ENCODE results near the gene GCLC.

Gene GCLC

DNA sequence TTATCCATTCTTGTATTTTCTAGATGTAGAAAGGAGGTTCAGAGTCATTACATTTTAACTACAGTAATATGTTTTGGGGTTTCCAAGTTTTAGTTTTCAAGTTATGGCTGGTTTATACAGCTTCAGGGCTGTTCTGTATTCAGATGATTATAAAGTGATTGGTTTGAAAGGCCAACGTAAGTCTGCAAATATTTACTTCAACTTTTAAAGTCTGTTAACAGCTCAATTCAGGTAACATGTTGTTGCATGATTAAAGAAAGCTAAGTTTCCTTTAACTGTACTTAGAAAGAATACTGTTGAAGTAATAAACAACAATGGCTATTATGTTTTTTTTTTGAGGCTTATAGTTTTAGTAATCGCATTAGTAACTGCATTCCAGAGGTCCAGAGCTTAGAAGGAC, 22.8 kb upstream of the GCLC start:
- ChIA-PET POLR2A (no interaction called here), CTCF (interaction anchor here (0.6 to 0.8 kb wide), 3 partner anchors 23 to 160 kb away, joined by 3 to 5 read pairs (median 3); no protein-coding TSS in a partner anchor)
- Histone ChIP-seq H3K9me3 (ENCODE audit: control insufficient read depth, insufficient read depth, low read depth, low read length) (no peaks in the 10 kb centered on the region), H3K4me3 (ENCODE audit: low read depth, low read length) (no peak overlapping the region), H3K36me3 (ENCODE audit: control insufficient read depth in 2 of 2, insufficient read depth in 1 of 2, low read length in 2 of 2) (no peaks in the 10 kb centered on the region), H3K4me1 (ENCODE audit: control insufficient read depth, insufficient read depth, low read length) (no peaks in the 10 kb centered on the region), H3K27ac (ENCODE audit: extremely low read depth, low read depth, low read length) (no peak overlapping the region)
- TF ChIP-seq ZNF121 (tag by site-specific recombination; IDR thresholded peaks at IDR 0.05) (no peak), ZXDB (tag by site-specific recombination; IDR thresholded peaks at IDR 0.05) (no peak), ZNF792 (tag by site-specific recombination; IDR thresholded peaks at IDR 0.05) (no peak), GLIS1 (tag by site-specific recombination; IDR thresholded peaks at IDR 0.05) (no peak), ZSCAN23 (tag by site-specific recombination; IDR thresholded peaks at IDR 0.05) (no peak), GLIS2 (tag by site-specific recombination; IDR thresholded peaks at IDR 0.05) (no peak), ZNF521 (tag by site-specific recombination; IDR thresholded peaks at IDR 0.05) (no peak), ZNF274 (IDR thresholded peaks at IDR 0.05; ENCODE audit: low read length) (no peak), ZNF274 (tag by site-specific recombination; IDR thresholded peaks at IDR 0.05; ENCODE audit: borderline replicate concordance) (no peak), ZNF701 (tag by site-specific recombination; IDR thresholded peaks at IDR 0.05) (no peak)
- TF ChIP-seq, protein P1, sequence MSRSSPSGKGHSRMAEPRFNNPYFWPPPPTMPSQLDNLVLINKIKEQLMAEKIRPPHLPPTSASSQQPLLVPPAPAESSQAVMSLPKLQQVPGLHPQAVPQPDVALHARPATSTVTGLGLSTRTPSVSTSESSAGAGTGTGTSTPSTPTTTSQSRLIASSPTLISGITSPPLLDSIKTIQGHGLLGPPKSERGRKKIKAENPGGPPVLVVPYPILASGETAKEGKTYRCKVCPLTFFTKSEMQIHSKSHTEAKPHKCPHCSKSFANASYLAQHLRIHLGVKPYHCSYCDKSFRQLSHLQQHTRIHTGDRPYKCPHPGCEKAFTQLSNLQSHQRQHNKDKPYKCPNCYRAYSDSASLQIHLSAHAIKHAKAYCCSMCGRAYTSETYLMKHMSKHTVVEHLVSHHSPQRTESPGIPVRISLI (tag by site-specific recombination; IDR thresholded peaks at IDR 0.05): no peak
- TF ChIP-seq, protein P2, sequence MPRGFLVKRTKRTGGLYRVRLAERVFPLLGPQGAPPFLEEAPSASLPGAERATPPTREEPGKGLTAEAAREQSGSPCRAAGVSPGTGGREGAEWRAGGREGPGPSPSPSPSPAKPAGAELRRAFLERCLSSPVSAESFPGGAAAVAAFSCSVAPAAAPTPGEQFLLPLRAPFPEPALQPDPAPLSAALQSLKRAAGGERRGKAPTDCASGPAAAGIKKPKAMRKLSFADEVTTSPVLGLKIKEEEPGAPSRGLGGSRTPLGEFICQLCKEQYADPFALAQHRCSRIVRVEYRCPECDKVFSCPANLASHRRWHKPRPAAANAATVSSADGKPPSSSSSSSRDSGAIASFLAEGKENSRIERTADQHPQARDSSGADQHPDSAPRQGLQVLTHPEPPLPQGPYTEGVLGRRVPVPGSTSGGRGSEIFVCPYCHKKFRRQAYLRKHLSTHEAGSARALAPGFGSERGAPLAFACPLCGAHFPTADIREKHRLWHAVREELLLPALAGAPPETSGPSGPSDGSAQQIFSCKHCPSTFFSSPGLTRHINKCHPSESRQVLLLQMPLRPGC (tag by site-specific recombination; IDR thresholded peaks at IDR 0.05): no peak

DNA sequence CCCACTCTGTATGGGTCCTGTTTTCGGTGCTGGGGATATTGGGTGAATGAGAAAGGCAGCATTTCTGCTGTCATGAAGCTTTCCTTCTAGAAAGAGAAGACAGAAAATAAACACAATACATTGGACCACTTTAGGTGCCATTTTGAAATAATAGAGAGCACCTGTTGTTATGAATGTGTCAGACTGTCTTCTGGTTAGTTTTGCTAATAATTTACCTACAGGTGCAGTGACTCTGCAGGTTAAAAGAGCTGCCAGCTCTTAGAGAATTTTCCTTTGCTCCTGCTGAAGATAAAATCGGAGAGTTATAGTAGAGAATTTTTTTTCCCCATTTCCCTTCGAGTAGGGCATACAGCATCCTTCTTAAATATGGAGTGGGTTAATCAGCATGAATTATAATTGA, 21.9 kb upstream of the GCLC start:
- Histone ChIP-seq H3K27ac (ENCODE audit: extremely low read depth, low read depth, low read length) (no peak overlapping the region), H3K4me1 (ENCODE audit: control insufficient read depth, insufficient read depth, low read length) (no peaks in the 10 kb centered on the region), H3K36me3 (ENCODE audit: control insufficient read depth in 2 of 2, insufficient read depth in 1 of 2, low read length in 2 of 2) (no peaks in the 10 kb centered on the region), H3K9me3 (ENCODE audit: control insufficient read depth, insufficient read depth, low read depth, low read length) (no peaks in the 10 kb centered on the region), H3K4me3 (ENCODE audit: low read depth, low read length) (no peak overlapping the region)
- TF ChIP-seq ZNF394 (tag by site-specific recombination; IDR thresholded peaks at IDR 0.05; ENCODE audit: borderline replicate concordance) (no peak), ZNF404 (tag by site-specific recombination; IDR thresholded peaks at IDR 0.05) (no peak), OVOL3 (tag by site-specific recombination; IDR thresholded peaks at IDR 0.05) (no peak), SCRT2 (tag by site-specific recombination; IDR thresholded peaks at IDR 0.05) (peak; percentile 43; the same call in 1 of the 2 replicates)
- TF ChIP-seq, protein P3, sequence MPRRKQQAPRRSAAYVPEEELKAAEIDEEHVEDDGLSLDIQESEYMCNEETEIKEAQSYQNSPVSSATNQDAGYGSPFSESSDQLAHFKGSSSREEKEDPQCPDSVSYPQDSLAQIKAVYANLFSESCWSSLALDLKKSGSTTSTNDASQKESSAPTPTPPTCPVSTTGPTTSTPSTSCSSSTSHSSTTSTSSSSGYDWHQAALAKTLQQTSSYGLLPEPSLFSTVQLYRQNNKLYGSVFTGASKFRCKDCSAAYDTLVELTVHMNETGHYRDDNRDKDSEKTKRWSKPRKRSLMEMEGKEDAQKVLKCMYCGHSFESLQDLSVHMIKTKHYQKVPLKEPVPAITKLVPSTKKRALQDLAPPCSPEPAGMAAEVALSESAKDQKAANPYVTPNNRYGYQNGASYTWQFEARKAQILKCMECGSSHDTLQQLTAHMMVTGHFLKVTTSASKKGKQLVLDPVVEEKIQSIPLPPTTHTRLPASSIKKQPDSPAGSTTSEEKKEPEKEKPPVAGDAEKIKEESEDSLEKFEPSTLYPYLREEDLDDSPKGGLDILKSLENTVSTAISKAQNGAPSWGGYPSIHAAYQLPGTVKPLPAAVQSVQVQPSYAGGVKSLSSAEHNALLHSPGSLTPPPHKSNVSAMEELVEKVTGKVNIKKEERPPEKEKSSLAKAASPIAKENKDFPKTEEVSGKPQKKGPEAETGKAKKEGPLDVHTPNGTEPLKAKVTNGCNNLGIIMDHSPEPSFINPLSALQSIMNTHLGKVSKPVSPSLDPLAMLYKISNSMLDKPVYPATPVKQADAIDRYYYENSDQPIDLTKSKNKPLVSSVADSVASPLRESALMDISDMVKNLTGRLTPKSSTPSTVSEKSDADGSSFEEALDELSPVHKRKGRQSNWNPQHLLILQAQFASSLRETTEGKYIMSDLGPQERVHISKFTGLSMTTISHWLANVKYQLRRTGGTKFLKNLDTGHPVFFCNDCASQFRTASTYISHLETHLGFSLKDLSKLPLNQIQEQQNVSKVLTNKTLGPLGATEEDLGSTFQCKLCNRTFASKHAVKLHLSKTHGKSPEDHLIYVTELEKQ (tag by site-specific recombination; IDR thresholded peaks at IDR 0.05; ENCODE audit: borderline replicate concordance): no peak
- POLR2A ChIA-PET: no interaction called here
- CTCF ChIA-PET: interaction anchor here (0.7 kb wide), 1 partner anchor 43 kb away, joined by 3 read pairs; no protein-coding TSS in a partner anchor

DNA sequence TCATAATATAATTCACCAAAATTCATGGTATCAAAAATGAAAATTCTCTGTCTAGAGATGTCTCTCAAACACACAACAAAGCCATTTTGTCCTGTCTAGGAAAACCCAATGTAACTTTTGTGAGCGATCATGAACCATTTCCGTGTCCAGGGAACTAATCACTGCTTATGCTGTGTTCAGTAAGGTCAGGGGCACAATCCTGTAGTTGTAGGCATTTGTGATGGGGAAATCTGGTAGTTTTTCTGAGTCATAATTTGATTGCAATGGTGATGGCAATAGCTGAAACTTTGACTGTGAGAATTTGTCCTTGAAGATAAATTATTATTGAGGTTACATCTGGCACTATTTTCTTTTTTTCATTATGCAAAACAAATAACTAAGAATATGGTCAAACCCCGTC, 21.0 kb upstream of the GCLC start:
- ChIA-PET CTCF (interaction anchor here (1.0 kb wide), 1 partner anchor 162 kb away, joined by 4 read pairs; no protein-coding TSS in a partner anchor), POLR2A (no interaction called here)
- no peak overlapping the region for H3K27ac ChIP-seq (ENCODE audit: extremely low read depth, low read depth, low read length)
- H3K4me1 ChIP-seq (ENCODE audit: control insufficient read depth, insufficient read depth, low read length): no peaks in the 10 kb centered on the region
- H3K36me3 ChIP-seq (ENCODE audit: control insufficient read depth in 2 of 2, insufficient read depth in 1 of 2, low read length in 2 of 2): no peaks in the 10 kb centered on the region
- no peak overlapping the region for H3K4me3 ChIP-seq (ENCODE audit: low read depth, low read length)
- no peaks in the 10 kb centered on the region for H3K9me3 ChIP-seq (ENCODE audit: control insufficient read depth, insufficient read depth, low read depth, low read length)
- TF ChIP-seq ZNF157 (tag by site-specific recombination; IDR thresholded peaks at IDR 0.05): no peak
- no peak for TF ChIP-seq ZNF473 (tag by site-specific recombination; IDR thresholded peaks at IDR 0.05)
- TF ChIP-seq ZEB2 (tag by site-specific recombination; IDR thresholded peaks at IDR 0.05): no peak
- TF ChIP-seq ZNF114 (tag by site-specific recombination; IDR thresholded peaks at IDR 0.05): no peak
- no peak for TF ChIP-seq ZNF558 (tag by site-specific recombination; IDR thresholded peaks at IDR 0.05)
- no peak for TF ChIP-seq MZF1 (tag by site-specific recombination; IDR thresholded peaks at IDR 0.05; ENCODE audit: borderline replicate concordance)
- TF ChIP-seq, protein P4, sequence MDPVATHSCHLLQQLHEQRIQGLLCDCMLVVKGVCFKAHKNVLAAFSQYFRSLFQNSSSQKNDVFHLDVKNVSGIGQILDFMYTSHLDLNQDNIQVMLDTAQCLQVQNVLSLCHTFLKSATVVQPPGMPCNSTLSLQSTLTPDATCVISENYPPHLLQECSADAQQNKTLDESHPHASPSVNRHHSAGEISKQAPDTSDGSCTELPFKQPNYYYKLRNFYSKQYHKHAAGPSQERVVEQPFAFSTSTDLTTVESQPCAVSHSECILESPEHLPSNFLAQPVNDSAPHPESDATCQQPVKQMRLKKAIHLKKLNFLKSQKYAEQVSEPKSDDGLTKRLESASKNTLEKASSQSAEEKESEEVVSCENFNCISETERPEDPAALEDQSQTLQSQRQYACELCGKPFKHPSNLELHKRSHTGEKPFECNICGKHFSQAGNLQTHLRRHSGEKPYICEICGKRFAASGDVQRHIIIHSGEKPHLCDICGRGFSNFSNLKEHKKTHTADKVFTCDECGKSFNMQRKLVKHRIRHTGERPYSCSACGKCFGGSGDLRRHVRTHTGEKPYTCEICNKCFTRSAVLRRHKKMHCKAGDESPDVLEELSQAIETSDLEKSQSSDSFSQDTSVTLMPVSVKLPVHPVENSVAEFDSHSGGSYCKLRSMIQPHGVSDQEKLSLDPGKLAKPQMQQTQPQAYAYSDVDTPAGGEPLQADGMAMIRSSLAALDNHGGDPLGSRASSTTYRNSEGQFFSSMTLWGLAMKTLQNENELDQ (tag by site-specific recombination; IDR thresholded peaks at IDR 0.05; ENCODE audit: low read depth): no peak
- TF ChIP-seq ZNF555 (tag by site-specific recombination; conservative IDR thresholded peaks at IDR 0.05): no peak
- no peak for TF ChIP-seq KLF16 (tag by site-specific recombination; IDR thresholded peaks at IDR 0.05)
